GM12878 (cell line): ENCODE measurements around the gene CDCA7L. TPM values are rescaled to one million over a fixed set of nuclear protein-coding genes. Genes with fewer than 3 reads are reported as not detected.

ENCODE experiments used
- ATAC-seq: fragments of 200-7000 bp; cut with Tn5 transposase; 3 replicates; pipeline ENCODE4 v1.9.1; 2020; ENCODE audit warnings: mild to moderate bottlenecking, moderate library complexity
- BruUV-seq: library from RNA; stranded (reverse); fragments of 400-500 nt; replicated peaks from 2 replicates; lab custom pipeline; 2021; lab: Mats Ljungman, UMichigan
- CTCF ChIA-PET: fragments of 300-600 bp; sonication (Branson Sonifier 250); formaldehyde crosslinking; extraction: SDS; loops from one replicate; lab custom pipeline; 2021; ENCODE audit warnings: inconsistent platforms; lab: Yijun Ruan, JAX
- POLR2A ChIA-PET: fragments of 350-600 bp; formaldehyde crosslinking; extraction: SDS; loops from one replicate; lab custom pipeline; 2021; ENCODE audit warnings: inconsistent platforms; lab: Charles Lee
- RAD21 ChIA-PET: fragments of 300-600 bp; sonication (Branson Sonifier 250); formaldehyde crosslinking; loops from one replicate; lab custom pipeline; 2023; ENCODE audit warnings: antibody characterized with exemption; ENCODE audit not compliant: unreplicated experiment; lab: Charles Lee
- SMC1A ChIA-PET: fragments of 300-600 bp; sonication (Branson Sonifier 250); formaldehyde crosslinking; loops from one replicate; lab custom pipeline; 2023; ENCODE audit not compliant: unreplicated experiment, uncharacterized antibody; lab: Charles Lee
- DNase-seq: peaks from one replicate; pipeline ENCODE4 v3.0.0-alpha.2; 2011; ENCODE audit warnings: low read depth, low spot score
- FAIRE-seq: peaks from 3 replicates; lab custom pipeline; 2011; peaks lifted over from hg19 to GRCh38; lab: Jason Lieb, UNC
- H2AFZ ChIP-seq: 2 replicates; pipeline ENCODE4 v1.6.0; 2011; ENCODE audit warnings: low read depth, low read length, control low read depth; ENCODE audit not compliant: control insufficient read depth
- H3K27ac ChIP-seq: 2 replicates; pipeline ENCODE4 v1.5.1; 2011; ENCODE audit warnings: control low read depth; ENCODE audit not compliant: control insufficient read depth, insufficient read depth
- H3K27me3 ChIP-seq, 2 experiments: replicated peaks in 1 of 2; 2 replicates each; pipeline versions ENCODE4 v1.6.0 to v1.6.1; 2011; ENCODE audit warnings: low read length in 1 of 2; ENCODE audit not compliant: control insufficient read depth in 2 of 2, insufficient read depth in 2 of 2
- H3K36me3 ChIP-seq, 2 experiments: 2 replicates each; pipeline ENCODE4 v1.5.1; 2011; ENCODE audit warnings: low read length in 1 of 2; ENCODE audit not compliant: control insufficient read depth in 2 of 2, insufficient read depth in 2 of 2
- H3K4me1 ChIP-seq: 2 replicates; pipeline ENCODE4 v1.6.1; 2011; ENCODE audit warnings: mild to moderate bottlenecking, low read length, moderate library complexity, mixed read lengths; ENCODE audit not compliant: control insufficient read depth, insufficient read depth
- H3K4me2 ChIP-seq: 2 replicates; pipeline ENCODE4 v1.6.0; 2011; ENCODE audit warnings: control low read depth; ENCODE audit not compliant: control insufficient read depth, insufficient read depth
- H3K4me3 ChIP-seq: fragments of 200-600 bp; sonication (generic); 2 replicates; pipeline ENCODE4 v1.5.1; 2016
- H3K79me2 ChIP-seq: 2 replicates; pipeline ENCODE4 v1.6.0; 2011; ENCODE audit warnings: low read length; ENCODE audit not compliant: control insufficient read depth, insufficient read depth
- H3K9ac ChIP-seq: 2 replicates; pipeline ENCODE4 v1.8.0; 2011; ENCODE audit warnings: low read length, control low read depth, mixed read lengths; ENCODE audit not compliant: control insufficient read depth, insufficient read depth
- H3K9me3 ChIP-seq: replicated peaks from 3 replicates; pipeline ENCODE4 v1.5.1; 2011; ENCODE audit warnings: mild to moderate bottlenecking, low read length; ENCODE audit not compliant: control insufficient read depth, insufficient read depth
- H4K20me1 ChIP-seq: 2 replicates; pipeline ENCODE4 v1.6.0; 2011; ENCODE audit not compliant: control insufficient read depth, insufficient read depth
- BMI1 ChIP-seq: fragments of 450-650 bp; IDR thresholded peaks from 2 replicates; pipeline ENCODE4 v1.6.1; 2016; ENCODE audit warnings: mild to moderate bottlenecking, moderate library complexity, borderline replicate concordance
- FOXM1 ChIP-seq: IDR thresholded peaks from 2 replicates; pipeline ENCODE4 v1.6.1; 2012; ENCODE audit warnings: low read depth, mild to moderate bottlenecking, inconsistent platforms, low read length, moderate library complexity
- MTA2 ChIP-seq: fragments of 450-650 bp; IDR thresholded peaks from 2 replicates; pipeline ENCODE4 v1.6.1; 2016; ENCODE audit warnings: low read depth, mild to moderate bottlenecking, moderate library complexity
- NFYB ChIP-seq: IDR thresholded peaks from 2 replicates; pipeline ENCODE4 v1.6.1; 2011; ENCODE audit warnings: low read depth, mild to moderate bottlenecking, low read length, improper control_type of control experiment, moderate library complexity; ENCODE audit not compliant: insufficient read depth
- NR2C2 ChIP-seq: IDR thresholded peaks from 2 replicates; pipeline ENCODE4 v1.6.1; 2011; ENCODE audit warnings: borderline replicate concordance, low read depth; ENCODE audit not compliant: control insufficient read depth, insufficient read length
- PAX8 ChIP-seq: fragments of 450-650 bp; IDR thresholded peaks from 2 replicates; pipeline ENCODE4 v1.6.1; 2017; ENCODE audit warnings: mild to moderate bottlenecking, moderate library complexity
- RFX5 ChIP-seq: IDR thresholded peaks from 2 replicates; pipeline ENCODE4 v1.6.1; 2011; ENCODE audit warnings: low read depth, low read length, improper control_type of control experiment
- RUNX3 ChIP-seq: IDR thresholded peaks from 2 replicates; pipeline ENCODE4 v1.6.1; 2012; ENCODE audit warnings: low read length, inconsistent platforms
- WGBS: methylation state at CpG from one replicate; pipeline ENCODE4 v1.1.6; 2016; ENCODE audit warnings: low lambda C conversion rate; ENCODE audit not compliant: insufficient replicate concordance, insufficient coverage; ENCODE audit errors: missing lambda C conversion rate; 5-methylcytosine and 5-hydroxymethylcytosine counted together
- in situ Hi-C: fragments of 300-500 bp; cut with MboI; formaldehyde crosslinking; loops from 9 replicates; pipeline ENCODE4 v1.14.3; 2018; ENCODE audit warnings: mixed read lengths
- intact Hi-C: fragments of 100-400 bp; cut with micrococcal nuclease; formaldehyde crosslinking; loops from one replicate; pipeline ENCODE4 v1.14.2; 2022; ENCODE audit not compliant: unreplicated experiment
- polyA plus RNA-seq, 11 experiments: library from polyadenylated mRNA; depleted of rRNA in 4 of 11; unstranded in 6 of 11; stranded (reverse) in 5 of 11; fragments of >200 nt; fragmentation: Nextera tagmentation in 4 of 11; fragmentation: Illumina TruSeq in 1 of 11; extraction: Ambion mirVana in 4 of 11; extraction: Trizol in 1 of 11; gene quantifications; 1 replicate in 1 of 11; 2 replicates in 10 of 11; pipeline versions ENCODE4 v1.2.1 to v1.2.3, GENCODE V29; 2011 to 2016; ENCODE audit warnings: inconsistent platforms in 2 of 11, missing spikeins in 2 of 11, low read depth in 1 of 11
- total RNA-seq, 4 experiments: library from RNA; depleted of rRNA in 3 of 4; stranded (reverse); fragments of >200 nt in 3 of 4; fragmentation: Illumina TruSeq in 1 of 4; extraction: Trizol in 1 of 4; gene quantifications; 2 replicates each; pipeline versions ENCODE4 v1.2.1 to v1.2.3, GENCODE V29; 2013 to 2021
- TF ChIP-seq, protein P1 (sequence below): fragments of 150-350 bp; IDR thresholded peaks from 2 replicates; pipeline ENCODE4 v1.6.1; 2014; ENCODE audit warnings: mild to moderate bottlenecking, low read depth, low read length
- TF ChIP-seq, protein P2 (sequence below): fragments of 450-650 bp; IDR thresholded peaks from 2 replicates; pipeline ENCODE4 v1.6.1; 2017; ENCODE audit warnings: mild to moderate bottlenecking, low read depth, inconsistent platforms; ENCODE audit not compliant: poor library complexity, severe bottlenecking

The CDCA7L gene
- total and polyA plus RNA-seq, 10 of the 15 experiments (the other 5 are each of a cell fraction or from before 2014, with no cell fraction given): 30.3 to 92.2 (median 68.5) TPM

- TF ChIP-seq NR2C2 (no peak), NFYB (no peak), RUNX3 (no peak)
- TF ChIP-seq, protein P1, sequence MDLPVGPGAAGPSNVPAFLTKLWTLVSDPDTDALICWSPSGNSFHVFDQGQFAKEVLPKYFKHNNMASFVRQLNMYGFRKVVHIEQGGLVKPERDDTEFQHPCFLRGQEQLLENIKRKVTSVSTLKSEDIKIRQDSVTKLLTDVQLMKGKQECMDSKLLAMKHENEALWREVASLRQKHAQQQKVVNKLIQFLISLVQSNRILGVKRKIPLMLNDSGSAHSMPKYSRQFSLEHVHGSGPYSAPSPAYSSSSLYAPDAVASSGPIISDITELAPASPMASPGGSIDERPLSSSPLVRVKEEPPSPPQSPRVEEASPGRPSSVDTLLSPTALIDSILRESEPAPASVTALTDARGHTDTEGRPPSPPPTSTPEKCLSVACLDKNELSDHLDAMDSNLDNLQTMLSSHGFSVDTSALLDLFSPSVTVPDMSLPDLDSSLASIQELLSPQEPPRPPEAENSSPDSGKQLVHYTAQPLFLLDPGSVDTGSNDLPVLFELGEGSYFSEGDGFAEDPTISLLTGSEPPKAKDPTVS: no peak
Observed at GRCh38 chr7:21912931-21913780, 32.5 kb downstream of the CDCA7L start (continued).

DNA sequence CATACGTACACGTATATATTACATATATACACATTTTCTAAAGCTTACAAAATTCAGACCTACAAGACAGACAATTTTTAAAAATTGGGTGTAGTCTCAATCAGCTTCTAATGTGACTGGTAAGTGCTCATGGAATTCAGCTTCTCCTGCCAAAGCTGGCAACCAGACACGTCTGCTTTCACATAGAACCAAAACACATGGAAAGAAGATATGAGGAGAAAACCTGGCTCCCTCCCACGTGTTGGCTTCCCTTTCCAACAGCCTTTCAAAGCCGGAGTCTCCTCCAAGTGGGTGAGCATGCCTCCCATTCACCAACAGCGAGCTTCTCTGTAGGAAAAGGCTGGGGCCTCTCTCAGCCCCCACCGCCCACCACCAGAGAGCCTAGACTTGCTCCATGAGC, 33.4 kb downstream of the CDCA7L start:
- Histone ChIP-seq H3K79me2 (no peaks in the 10 kb centered on the region), H3K4me3 (no peak overlapping the region), H4K20me1 (no peaks in the 10 kb centered on the region), H3K4me1 (no peaks in the 10 kb centered on the region), H3K4me2 (no peak overlapping the region), H3K27ac (no peak overlapping the region), H3K9me3 (no peaks in the 10 kb centered on the region; the same call in 2 of the 3 replicates)
- ChIA-PET SMC1A (interaction anchor here (1.3 kb wide), 1 partner anchor 25 kb away, joined by 3 read pairs; no protein-coding TSS in a partner anchor), POLR2A (no interaction called here), CTCF (no interaction called here), RAD21 (interaction anchor here (0.6 kb wide), 1 partner anchor 655 kb away, joined by 3 read pairs; no protein-coding TSS in a partner anchor)
- DNase-seq: no peak
- in situ Hi-C loops: no loop called here
- ATAC-seq: no peak
- BruUV-seq: no TSS peak
- FAIRE-seq: no peak
- TF ChIP-seq BMI1 (no peak), MTA2 (no peak), RFX5 (no peak), PAX8 (no peak), FOXM1 (no peak)
- TF ChIP-seq, protein P2, sequence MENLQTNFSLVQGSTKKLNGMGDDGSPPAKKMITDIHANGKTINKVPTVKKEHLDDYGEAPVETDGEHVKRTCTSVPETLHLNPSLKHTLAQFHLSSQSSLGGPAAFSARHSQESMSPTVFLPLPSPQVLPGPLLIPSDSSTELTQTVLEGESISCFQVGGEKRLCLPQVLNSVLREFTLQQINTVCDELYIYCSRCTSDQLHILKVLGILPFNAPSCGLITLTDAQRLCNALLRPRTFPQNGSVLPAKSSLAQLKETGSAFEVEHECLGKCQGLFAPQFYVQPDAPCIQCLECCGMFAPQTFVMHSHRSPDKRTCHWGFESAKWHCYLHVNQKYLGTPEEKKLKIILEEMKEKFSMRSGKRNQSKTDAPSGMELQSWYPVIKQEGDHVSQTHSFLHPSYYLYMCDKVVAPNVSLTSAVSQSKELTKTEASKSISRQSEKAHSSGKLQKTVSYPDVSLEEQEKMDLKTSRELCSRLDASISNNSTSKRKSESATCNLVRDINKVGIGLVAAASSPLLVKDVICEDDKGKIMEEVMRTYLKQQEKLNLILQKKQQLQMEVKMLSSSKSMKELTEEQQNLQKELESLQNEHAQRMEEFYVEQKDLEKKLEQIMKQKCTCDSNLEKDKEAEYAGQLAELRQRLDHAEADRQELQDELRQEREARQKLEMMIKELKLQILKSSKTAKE: no peak
- TF ChIP-seq, all 136 proteins: peak for 0
- intact Hi-C loops: no loop called here
- Histone ChIP-seq H3K9ac (no peak overlapping the region), H3K27me3 (no peaks in the 10 kb centered on the region), H3K36me3 (peaks cover 16 to 23% of the 10 kb centered on the region in 2 experiments), H2AFZ (no peak overlapping the region)
- WGBS: 94% methylated on average over 7 of the region's 7 CpGs
